Panc1 (cell line): ENCODE data around the gene RSU1. TPM values are rescaled to one million over a fixed set of nuclear protein-coding genes. Genes with fewer than 3 reads are reported as not detected.

Source experiments
- ATAC-seq: fragments of 200-7000 bp; cut with Tn5 transposase; 2 replicates; pipeline ENCODE4 v1.9.1; 2020; ENCODE audit warnings: mild to moderate bottlenecking, moderate library complexity
- Bru-seq: library from RNA; stranded (reverse); fragments of 400-500 nt; gene quantifications from one replicate; lab custom pipeline; 2021; lab: Mats Ljungman, UMichigan
- BruChase-seq, 2 experiments: library from RNA; stranded (reverse); fragments of 400-500 nt; gene quantifications; one replicate each; lab custom pipeline; 2021; lab: Mats Ljungman, UMichigan
- BruUV-seq: library from RNA; stranded (reverse); fragments of 400-500 nt; replicated peaks from 2 replicates; lab custom pipeline; 2021; lab: Mats Ljungman, UMichigan
- CTCF ChIA-PET: fragments of 300-600 bp; sonication (Branson Sonifier 250); formaldehyde crosslinking; loops from one replicate; lab custom pipeline; 2022; ENCODE audit warnings: antibody characterized with exemption; lab: Charles Lee
- POLR2A ChIA-PET: fragments of 300-600 bp; sonication (Branson Sonifier 250); formaldehyde crosslinking; loops from one replicate; lab custom pipeline; 2022; ENCODE audit warnings: antibody characterized with exemption; lab: Charles Lee
- DNase-seq: peaks from one replicate; pipeline ENCODE4 v3.0.0-alpha.2; 2010; ENCODE audit warnings: low read depth, low spot score
- H3K27ac ChIP-seq: 2 replicates; pipeline ENCODE4 v1.5.1; 2011; ENCODE audit warnings: mild to moderate bottlenecking, low read length, inconsistent platforms
- H3K27me3 ChIP-seq: fragments of 200-500 bp; sonication (Bioruptor generic); 2 replicates; pipeline ENCODE4 v1.6.0; 2014; ENCODE audit warnings: low read length, inconsistent platforms; ENCODE audit not compliant: control insufficient read depth, insufficient read depth
- H3K36me3 ChIP-seq: fragments of 200-500 bp; sonication (Bioruptor generic); 2 replicates; pipeline ENCODE4 v1.5.1; 2014; ENCODE audit warnings: inconsistent platforms, mild to moderate bottlenecking, low read length, moderate library complexity; ENCODE audit not compliant: control insufficient read depth, insufficient read depth
- H3K4me1 ChIP-seq: 2 replicates; pipeline ENCODE4 v1.5.1; 2011; ENCODE audit warnings: inconsistent platforms, mild to moderate bottlenecking, low read length, moderate library complexity; ENCODE audit not compliant: control insufficient read depth, insufficient read depth
- H3K4me3 ChIP-seq, 2 experiments: 2 replicates each; pipeline ENCODE4 v1.5.1; 2011 to 2012; ENCODE audit warnings: low read depth in 2 of 2, low read length in 2 of 2, mild to moderate bottlenecking in 2 of 2, inconsistent platforms in 1 of 2, moderate library complexity in 1 of 2
- H3K9me3 ChIP-seq: fragments of 200-500 bp; sonication (Bioruptor generic); 2 replicates; pipeline ENCODE4 v1.5.1; 2014; ENCODE audit warnings: low read depth, mild to moderate bottlenecking, inconsistent platforms, low read length, moderate library complexity; ENCODE audit not compliant: control insufficient read depth, insufficient read depth
- CTCF ChIP-seq: fragments of 450-650 bp; IDR thresholded peaks from 2 replicates; pipeline ENCODE4 v1.5.1; 2017; ENCODE audit warnings: mild to moderate bottlenecking
- POLR2AphosphoS5 ChIP-seq: IDR thresholded peaks from 2 replicates; pipeline ENCODE4 v1.6.1; 2012; ENCODE audit warnings: mild to moderate bottlenecking, low read depth, low read length, moderate library complexity
- REST ChIP-seq, 2 experiments: IDR thresholded peaks; 2 replicates each; pipeline ENCODE4 v1.6.1; 2011 to 2012; ENCODE audit warnings: low read depth in 2 of 2, control low read depth in 1 of 2, low read length in 1 of 2, mild to moderate bottlenecking in 1 of 2, moderate library complexity in 1 of 2; ENCODE audit not compliant: insufficient read depth in 1 of 2
- SIN3A ChIP-seq: IDR thresholded peaks from 2 replicates; pipeline ENCODE4 v1.6.1; 2012; ENCODE audit warnings: low read depth, mild to moderate bottlenecking, low read length, moderate library complexity, borderline replicate concordance; ENCODE audit not compliant: insufficient read depth
- TCF7L2 ChIP-seq: IDR thresholded peaks from 2 replicates; pipeline ENCODE4 v1.6.1; 2011; ENCODE audit warnings: mild to moderate bottlenecking, low read depth, low read length, inconsistent platforms
- in situ Hi-C: cut with HindIII; loops from 2 replicates; pipeline ENCODE4 v1.10.0; 2016; ENCODE audit warnings: low sequenced_read_pairs, low pct_unique_long_range_greater_than_20kb
- intact Hi-C: fragments of 100-400 bp; cut with micrococcal nuclease; formaldehyde crosslinking; loops from one replicate; pipeline ENCODE4 v1.10.0; 2022; ENCODE audit not compliant: unreplicated experiment
- long read RNA-seq: library from polyadenylated mRNA; unstranded; transcript quantifications from one replicate; pipeline ENCODE4 v2.0.0, GENCODE V29; 2021; ENCODE audit not compliant: unreplicated experiment
- polyA plus RNA-seq: library from polyadenylated mRNA; unstranded; fragments of >200 nt; gene quantifications from one replicate; pipeline ENCODE4 v1.2.1, GENCODE V29; 2012; ENCODE audit warnings: missing spikeins; ENCODE audit not compliant: insufficient read length
- total RNA-seq: library from RNA; stranded (reverse); gene quantifications from one replicate; pipeline ENCODE4 v1.2.1, GENCODE V29; 2021; ENCODE audit not compliant: unreplicated experiment

RSU1 gene
- total RNA-seq (55.6 TPM), Bru-seq, nascent RNA (percentile 68 among the genes with signal in this experiment), BruChase-seq, experiment 1, labeled RNA remaining after a 2-hour chase (percentile 57 among the genes with signal in this experiment), BruChase-seq, experiment 2, labeled RNA remaining after a 6-hour chase (percentile 62 among the genes with signal in this experiment)
- polyA plus RNA-seq, result 69.7 TPM
- long read RNA-seq, transcript RSU1-203 (8 exons, 3,919 nt), result minor isoform, 10 of 111 reads
- long read RNA-seq, transcript RSU1-205 (8 exons, 3,639 nt), result minor isoform, 40 of 111 reads
- long read RNA-seq, transcript RSU1-201 (9 exons, 3,834 nt), result major isoform, 44 of 111 reads
- long read RNA-seq, partial matches to known transcripts, result 4 of 111 reads
- long read RNA-seq, other reads (novel, unspliced or antisense), result 13 of 111 reads

GRCh38 chr10:16817125-16818019, at the start of gene RSU1:
Gene RSU1 (minus strand): TSS chr10:16817424. CDS start chr10:16817081, 343 bp downstream.
- BruUV-seq, result no TSS peak
- intact Hi-C loops, result no loop called here
- POLR2A ChIA-PET, result interaction anchor here (0.5 to 0.8 kb wide), 4 partner anchors 181 to 961 kb away, joined by 3 to 6 read pairs (median 4); no protein-coding TSS in a partner anchor

More at GRCh38 chr10:16817125-16818019, at the start of gene RSU1:
- peak; percentile 98 for DNase-seq
- peak; percentile 98 for ATAC-seq
- in situ Hi-C loops, result no loop called here
- CTCF ChIA-PET, result no interaction called here
- TF ChIP-seq REST (IDR thresholded peaks at IDR 0.05; ENCODE audit: insufficient read depth in 1 of 2, low read depth in 2 of 2, low read length in 1 of 2) (no peak), TCF7L2 (no peak), POLR2AphosphoS5 (peak; percentile 67), SIN3A (0 out of 2 replicates have a peak, but pooled peaks have one; percentile 48), CTCF (no peak)
- Histone ChIP-seq H3K9me3 (peaks cover 3% of the 10 kb centered on the region; the same call in 1 of the 2 replicates), H3K36me3 (no peaks in the 10 kb centered on the region), H3K4me1 (peaks cover 10% of the 10 kb centered on the region; the same call in 1 of the 2 replicates), H3K27ac (peak within 1 kb of the TSS; percentile 85), H3K4me3 (peak within 1 kb of the TSS; percentile 86 to 92), H3K27me3 (no peaks in the 10 kb centered on the region)
